ENCODE measurements around the gene MRPL18.
"Not testable (repeated sequence)": the region's sequence is repeated elsewhere in the genome, so short reads cannot be mapped to it uniquely, and the experiment has no call there.

MRPL18 gene

GRCh38 chr6:159817951-159818739, 27.9 kb downstream of the MRPL18 start:
- DNase-seq (ENCODE audit: low read depth) = no peak

- no peak for DNase-seq (ENCODE audit: low read depth)
These were observed 28.8 kb downstream of the MRPL18 start for GRCh38 chr6:159819098-159819497.

GRCh38 chr6:159819932-159820640, 29.8 kb downstream of the MRPL18 start:
- peak; percentile 5 for DNase-seq (ENCODE audit: low read depth)

- no peak for DNase-seq (ENCODE audit: low read depth)
These were observed 30.9 kb downstream of the MRPL18 start for GRCh38 chr6:159821122-159821521.

- no peak for DNase-seq (ENCODE audit: low read depth)
These were observed 31.5 kb downstream of the MRPL18 start for GRCh38 chr6:159821726-159822125.

GRCh38 chr6:159823953-159824352, 33.7 kb downstream of the MRPL18 start:
- DNase-seq (ENCODE audit: low read depth) = no peak

- DNase-seq (ENCODE audit: low read depth) = not testable (repeated sequence)
These were observed 34.4 kb downstream of the MRPL18 start for GRCh38 chr6:159824690-159825089.

- no peak for DNase-seq (ENCODE audit: low read depth)
These were observed 35.7 kb downstream of the MRPL18 start for GRCh38 chr6:159826004-159826403.

GRCh38 chr6:159826968-159827647, 36.8 kb downstream of the MRPL18 start:
- no peak for DNase-seq (ENCODE audit: low read depth)

GRCh38 chr6:159828074-159828473, 37.8 kb downstream of the MRPL18 start:
- DNase-seq (ENCODE audit: low read depth) = no peak

- DNase-seq (ENCODE audit: low read depth) = no peak
These were observed 39.3 kb downstream of the MRPL18 start for GRCh38 chr6:159829526-159829925.

GRCh38 chr6:159830501-159831372, 40.5 kb downstream of the MRPL18 start:
- DNase-seq (ENCODE audit: low read depth) = no peak

GRCh38 chr6:159831373-159831679, 41.1 kb downstream of the MRPL18 start:
- DNase-seq (ENCODE audit: low read depth) = no peak

- no peak for DNase-seq (ENCODE audit: low read depth)
These were observed 42.7 kb downstream of the MRPL18 start for GRCh38 chr6:159832946-159833345.

GRCh38 chr6:159833556-159833955, 43.3 kb downstream of the MRPL18 start:
- no peak for DNase-seq (ENCODE audit: low read depth)

GRCh38 chr6:159833997-159834603, 43.8 kb downstream of the MRPL18 start:
- no peak for DNase-seq (ENCODE audit: low read depth)

GRCh38 chr6:159836718-159837490, 46.6 kb downstream of the MRPL18 start:
- no peak for DNase-seq (ENCODE audit: low read depth)

GRCh38 chr6:159837511-159837910, 47.2 kb downstream of the MRPL18 start:
- DNase-seq (ENCODE audit: low read depth) = no peak

GRCh38 chr6:159838020-159838744, 47.9 kb downstream of the MRPL18 start:
- DNase-seq (ENCODE audit: low read depth) = no peak

- DNase-seq (ENCODE audit: low read depth) = no peak
These were observed 51.8 kb downstream of the MRPL18 start for GRCh38 chr6:159842035-159842434.
